GM21825 (cell line): ENCODE results near the gene ANKZF1.

ENCODE experiments used
- ATAC-seq: cut with Tn5 transposase; IDR thresholded peaks from one replicate; pipeline ENCODE4 v1.9.1; 2021; ENCODE audit warnings: mild to moderate bottlenecking, moderate library complexity; ENCODE audit not compliant: unreplicated experiment

The ANKZF1 gene

DNA sequence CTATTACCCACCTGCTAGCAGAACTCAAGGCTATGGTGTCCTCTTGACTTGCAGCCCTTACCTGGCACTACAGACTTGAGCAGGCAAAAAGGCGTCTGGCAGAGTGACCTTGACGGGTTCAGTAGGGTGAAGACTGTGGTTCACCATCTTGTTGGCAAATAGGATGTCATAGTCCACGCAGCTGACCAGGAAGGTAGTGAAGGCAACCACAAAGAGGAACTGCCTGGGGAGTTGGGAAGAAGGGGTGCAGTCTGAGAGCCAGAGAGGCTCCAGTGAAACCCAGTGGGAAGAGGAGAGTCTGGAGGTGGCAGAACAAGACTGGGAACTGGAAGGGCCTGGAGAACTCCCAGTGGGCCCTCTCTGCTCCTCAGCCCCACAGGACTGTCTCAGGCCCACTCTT lies 4.3 kb upstream of the ANKZF1 start:
- ATAC-seq: no peak

- ATAC-seq: no peak
These were observed 1.3 kb upstream of the ANKZF1 start for GRCh38 chr2:219228041-219228910.

GRCh38 chr2:219228911-219229304 lies 698 bp upstream of the ANKZF1 start:
- no peak for ATAC-seq

DNA sequence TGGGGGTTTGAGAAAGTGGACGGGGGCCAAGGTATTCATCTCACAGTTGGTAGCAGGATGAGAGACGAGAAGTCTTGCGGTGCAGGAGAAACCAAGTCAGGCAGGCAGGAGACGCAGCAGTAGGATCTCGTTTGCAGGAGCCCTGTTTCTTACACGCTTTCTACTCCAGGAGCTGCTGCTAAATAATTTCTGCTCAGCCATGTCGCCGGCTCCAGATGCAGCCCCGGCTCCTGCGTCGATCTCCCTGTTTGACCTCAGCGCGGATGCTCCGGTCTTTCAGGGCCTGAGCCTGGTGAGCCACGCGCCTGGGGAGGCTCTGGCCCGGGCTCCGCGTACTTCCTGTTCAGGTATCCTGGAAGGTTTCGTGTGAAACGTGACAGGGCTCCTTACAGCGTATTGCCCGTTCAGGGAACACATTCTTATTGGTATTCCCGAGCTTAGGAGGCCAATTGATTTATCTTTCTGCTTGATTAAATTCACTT lies 494 bp downstream of the ANKZF1 start:
- ATAC-seq: no peak

DNA sequence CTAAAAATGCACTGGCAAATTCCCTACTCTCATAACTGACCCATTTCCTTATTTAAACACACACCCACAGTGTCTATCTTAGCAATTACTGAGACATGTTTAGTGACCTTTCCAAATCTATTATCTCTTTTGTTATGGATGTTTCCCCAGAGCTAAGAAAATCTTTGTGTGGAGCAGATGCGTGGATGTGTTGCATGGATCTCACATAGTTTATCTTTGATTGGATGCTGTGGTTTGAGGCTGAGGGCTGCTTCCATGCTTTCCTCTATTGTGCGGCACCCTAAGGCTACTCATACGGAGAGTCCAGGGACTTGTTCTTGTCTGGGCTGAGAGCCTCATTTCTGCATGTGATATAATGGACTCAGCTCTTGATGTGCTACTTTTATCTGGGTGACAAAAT lies 4.7 kb downstream of the ANKZF1 start:
- no peak for ATAC-seq

GRCh38 chr2:219243291-219243761 lies 13.7 kb downstream of the ANKZF1 start:
- no peak for ATAC-seq

DNA sequence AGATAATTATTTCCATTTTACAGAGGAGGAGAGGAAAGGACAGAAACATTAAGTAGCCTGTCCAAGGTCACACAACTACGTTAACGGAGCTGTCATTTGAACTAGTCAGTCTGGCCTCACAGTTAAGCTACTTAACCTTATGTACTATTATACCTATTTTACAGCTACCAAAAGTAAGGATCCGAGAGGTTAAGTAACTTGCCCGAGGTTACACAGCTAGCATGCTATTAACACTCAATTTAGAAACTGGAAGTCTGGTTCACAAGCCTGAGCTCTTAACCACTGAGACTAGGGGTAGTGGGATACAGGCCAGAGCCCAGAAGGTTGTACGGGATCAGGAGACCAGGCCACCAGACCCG lies 15.2 kb downstream of the ANKZF1 start:
- no peak for ATAC-seq

DNA sequence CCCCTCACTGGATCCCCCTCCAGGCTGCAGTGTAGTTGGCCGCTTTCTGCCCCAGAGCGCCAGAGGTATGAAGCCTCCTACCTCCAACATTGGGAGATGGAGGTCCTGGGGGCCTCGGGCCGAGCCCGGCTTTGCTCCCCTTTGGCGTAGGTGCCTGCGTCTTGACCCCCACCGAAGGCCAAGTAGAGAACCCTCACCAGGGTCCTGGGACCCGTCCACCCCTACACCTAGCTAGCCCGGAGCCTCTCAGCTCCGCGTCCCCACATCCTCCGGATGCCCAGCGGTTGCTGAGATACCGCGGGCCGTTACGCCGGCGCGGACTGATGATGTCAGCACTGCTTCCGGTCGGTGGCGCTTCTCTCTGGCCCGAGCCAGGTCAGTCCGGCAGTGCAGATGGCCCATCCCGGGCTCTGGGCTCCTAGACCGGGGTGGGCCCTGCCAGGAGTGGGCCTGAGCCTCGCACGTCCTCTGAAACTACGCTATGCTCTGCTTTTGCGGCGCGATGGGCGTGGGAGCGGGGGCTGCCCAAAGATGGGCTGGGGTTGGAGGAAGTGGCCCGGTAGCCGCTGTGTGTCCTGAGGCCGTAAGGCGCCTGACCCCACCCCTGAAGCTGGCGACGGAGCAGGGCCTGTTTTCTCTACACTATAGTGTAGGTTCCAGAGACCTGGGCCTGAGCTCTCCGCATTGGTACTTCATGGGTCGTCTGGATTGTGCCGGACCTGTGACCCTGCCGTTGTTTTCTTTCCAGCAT lies 15.7 kb downstream of the ANKZF1 start, which contains the start of the genes GLB1L and STK16:
GLB1L (minus strand) TSS at position 297 of the 751 bp plus-strand sequence. CDS start 1,871 bp downstream, outside the sequence.
STK16 (plus strand) TSS at position 332 of the 751 bp plus-strand sequence. CDS start 521 bp downstream, outside the sequence.
- ATAC-seq: peak; percentile 51

- no peak for ATAC-seq
These were observed 16.3 kb downstream of the ANKZF1 start for GRCh38 chr2:219245899-219246230.

- ATAC-seq: no peak
These were observed 17.0 kb downstream of the ANKZF1 start for GRCh38 chr2:219246559-219246958.

- peak; percentile 23 for ATAC-seq
These were observed 18.4 kb downstream of the ANKZF1 start for GRCh38 chr2:219247678-219248642.

GRCh38 chr2:219248845-219249202 lies 19.2 kb downstream of the ANKZF1 start:
- ATAC-seq: no peak

- peak; percentile 44 for ATAC-seq
These were observed 19.8 kb downstream of the ANKZF1 start for GRCh38 chr2:219249203-219249980.

- no peak for ATAC-seq
These were observed 20.6 kb downstream of the ANKZF1 start for GRCh38 chr2:219250049-219250781.

GRCh38 chr2:219251656-219252055 lies 22.1 kb downstream of the ANKZF1 start:
- ATAC-seq: no peak

DNA sequence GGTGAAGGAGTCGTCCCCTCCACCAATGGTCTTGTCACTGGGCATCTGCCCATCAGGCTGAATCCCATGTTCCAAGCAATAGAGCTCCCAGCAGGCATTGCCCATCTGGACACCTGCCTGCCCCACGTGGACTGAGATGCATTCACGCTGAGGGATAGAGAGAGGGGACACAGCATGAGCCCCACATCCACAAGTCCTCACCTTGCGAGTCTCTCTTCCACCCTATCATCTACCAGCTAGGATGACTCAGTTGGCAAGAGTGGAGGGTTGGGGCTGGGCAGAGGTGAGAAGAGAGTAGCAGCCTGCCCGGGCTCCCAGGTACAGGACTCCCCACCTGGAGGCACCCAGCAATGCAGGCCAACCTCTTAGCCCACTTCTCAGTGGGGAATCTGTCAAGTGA lies 22.5 kb downstream of the ANKZF1 start:
- no peak for ATAC-seq

DNA sequence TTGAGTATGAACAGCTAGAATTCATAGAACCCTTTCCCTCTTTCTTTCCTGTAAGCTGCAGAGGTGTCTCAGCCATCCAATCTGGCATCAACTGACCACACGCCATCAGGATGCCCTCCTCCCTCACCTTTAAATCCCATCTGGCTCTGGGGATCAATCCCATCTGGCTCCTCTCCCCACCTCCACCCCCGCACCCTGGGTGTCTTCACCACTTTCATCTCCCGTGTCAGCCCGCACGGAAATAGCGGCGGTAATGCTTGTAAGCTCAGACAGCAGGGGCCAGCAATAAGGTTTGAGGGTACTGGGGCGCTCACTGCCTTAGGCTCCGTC lies 22.9 kb downstream of the ANKZF1 start:
- no peak for ATAC-seq

- no peak for ATAC-seq
These were observed 23.5 kb downstream of the ANKZF1 start, which contains the start of gene TUBA4B for GRCh38 chr2:219252900-219253752. Gene TUBA4B (plus strand): TSS chr2:219253243. CDS start chr2:219253408, 165 bp downstream.
